ENCODE measurements around the gene PLA2G3. TPM values are rescaled to one million over a fixed set of nuclear protein-coding genes. Genes with fewer than 3 reads are reported as not detected.

Gene PLA2G3
- total and polyA plus RNA-seq, 2 donors (not counting 3 experiments of a cell fraction or from before 2014, with no cell fraction given), result 0.75 to 0.84 TPM

- H3K79me2 ChIP-seq (ENCODE audit: control insufficient read depth, insufficient read depth, low read length), result no peaks in the 10 kb centered on the region
- no peaks in the 10 kb centered on the region for H3K4me1 ChIP-seq (ENCODE audit: control insufficient read depth, extremely low read depth, insufficient read depth, low read length)
- H4K20me1 ChIP-seq (replicated peaks; ENCODE audit: control insufficient read depth, extremely low read depth, insufficient read depth, low read length), result no peaks in the 10 kb centered on the region
- no peaks in the 10 kb centered on the region for H3K36me3 ChIP-seq (ENCODE audit: control insufficient read depth in 2 of 2, extremely low read depth in 1 of 2, insufficient read depth in 2 of 2, low read length in 2 of 2)
- H3K27ac ChIP-seq (ENCODE audit: insufficient read depth, low read depth, low read length), result no peak overlapping the region
- no peak overlapping the region for H3K4me2 ChIP-seq (ENCODE audit: insufficient read depth, low read length)
- no peaks in the 10 kb centered on the region for H3K27me3 ChIP-seq (ENCODE audit: control insufficient read depth in 2 of 2, insufficient read depth in 2 of 2, low read length in 2 of 2)
- no peak overlapping the region for H2AFZ ChIP-seq (ENCODE audit: low read depth, low read length)
- H3K9ac ChIP-seq (replicated peaks; ENCODE audit: extremely low read depth, insufficient read depth, low read length), result no peak overlapping the region
- DNase-seq (ENCODE audit: low read depth, low spot score) (no peak), FAIRE-seq (no peak)
- intact Hi-C loops (cut with micrococcal nuclease) (no loop called here), dilution Hi-C loops (cut with MboI; ENCODE audit: extremely low pct_ligation_motif_present, low sequenced_read_pairs) (no loop called here)
- BruUV-seq (replicated peaks), result no TSS peak
- ChIA-PET CTCF (interaction anchor here (0.8 to 5.6 kb wide), 9 partner anchors 8 to 132 kb away, joined by 3 to 30 read pairs (median 4); partner anchors contain the start of genes RNF185 and SELENOM), POLR2A (interaction anchor here (0.6 to 1.5 kb wide), 2 partner anchors 8 to 30 kb away, joined by 5 read pairs; no protein-coding TSS in a partner anchor)
- H3K9me1 ChIP-seq (replicated peaks; ENCODE audit: control insufficient read depth, extremely low read depth, insufficient read depth, low read length), result no peaks in the 10 kb centered on the region
- no peaks in the 10 kb centered on the region for H3K9me3 ChIP-seq (replicated peaks; ENCODE audit: control insufficient read depth, insufficient read depth, low read length)
- no peak overlapping the region for H3K4me3 ChIP-seq (replicated peaks in 1 of 3; ENCODE audit: insufficient read depth in 1 of 3, low read depth in 1 of 3, low read length in 3 of 3)
- TF ChIP-seq POLR2A (IDR thresholded peaks at IDR 0.05; ENCODE audit: low read depth, low read length) (no peak), GATA2 (IDR thresholded peaks at IDR 0.05; ENCODE audit: insufficient read depth, insufficient read length, low read depth, low read length) (no peak), POLR2AphosphoS5 (IDR thresholded peaks at IDR 0.05; ENCODE audit: insufficient read depth, low read depth, low read length) (no peak), MYC (IDR thresholded peaks at IDR 0.05; ENCODE audit: low read depth, low read length) (no peak), FOS (IDR thresholded peaks at IDR 0.05; ENCODE audit: borderline replicate concordance, insufficient read depth, low read length) (no peak), EZH2 (IDR thresholded peaks at IDR 0.05; ENCODE audit: borderline replicate concordance, low read depth, low read length, severe bottlenecking) (no peak)
Measured at GRCh38 chr22:31140746-31141145, 438 bp upstream of the PLA2G3 start.

- FAIRE-seq (no peak), DNase-seq (ENCODE audit: low read depth, low spot score) (no peak)
- Histone ChIP-seq H3K9ac (replicated peaks; ENCODE audit: extremely low read depth, insufficient read depth, low read length) (no peak overlapping the region), H3K27me3 (ENCODE audit: control insufficient read depth in 2 of 2, insufficient read depth in 2 of 2, low read length in 2 of 2) (no peaks in the 10 kb centered on the region), H3K36me3 (ENCODE audit: control insufficient read depth in 2 of 2, extremely low read depth in 1 of 2, insufficient read depth in 2 of 2, low read length in 2 of 2) (no peaks in the 10 kb centered on the region), H3K4me3 (replicated peaks in 1 of 3; ENCODE audit: insufficient read depth in 1 of 3, low read depth in 1 of 3, low read length in 3 of 3) (no peak overlapping the region), H3K9me3 (replicated peaks; ENCODE audit: control insufficient read depth, insufficient read depth, low read length) (no peaks in the 10 kb centered on the region), H3K4me2 (ENCODE audit: insufficient read depth, low read length) (no peak overlapping the region), H3K4me1 (ENCODE audit: control insufficient read depth, extremely low read depth, insufficient read depth, low read length) (no peaks in the 10 kb centered on the region), H3K79me2 (ENCODE audit: control insufficient read depth, insufficient read depth, low read length) (no peaks in the 10 kb centered on the region), H3K27ac (ENCODE audit: insufficient read depth, low read depth, low read length) (no peak overlapping the region), H2AFZ (ENCODE audit: low read depth, low read length) (no peak overlapping the region), H4K20me1 (replicated peaks; ENCODE audit: control insufficient read depth, extremely low read depth, insufficient read depth, low read length) (no peaks in the 10 kb centered on the region), H3K9me1 (replicated peaks; ENCODE audit: control insufficient read depth, extremely low read depth, insufficient read depth, low read length) (no peaks in the 10 kb centered on the region)
- dilution Hi-C loops (cut with MboI; ENCODE audit: extremely low pct_ligation_motif_present, low sequenced_read_pairs), result no loop called here
- intact Hi-C loops (cut with micrococcal nuclease), result no loop called here
- no peak for TF ChIP-seq FOS (IDR thresholded peaks at IDR 0.05; ENCODE audit: borderline replicate concordance, insufficient read depth, low read length)
- TF ChIP-seq JUN (IDR thresholded peaks at IDR 0.05; ENCODE audit: borderline replicate concordance, insufficient read depth, insufficient read length, low read depth), result no peak
- no peak for TF ChIP-seq POLR2AphosphoS5 (IDR thresholded peaks at IDR 0.05; ENCODE audit: insufficient read depth, low read depth, low read length)
- no peak for TF ChIP-seq GATA2 (IDR thresholded peaks at IDR 0.05; ENCODE audit: insufficient read depth, insufficient read length, low read depth, low read length)
- no peak for TF ChIP-seq CTCF (IDR thresholded peaks at IDR 0.05; ENCODE audit: extremely low read depth in 1 of 2, insufficient read depth in 1 of 2, low read depth in 1 of 2, low read length in 2 of 2)
- TF ChIP-seq EZH2 (IDR thresholded peaks at IDR 0.05; ENCODE audit: borderline replicate concordance, low read depth, low read length, severe bottlenecking), result no peak
- TF ChIP-seq MAX (IDR thresholded peaks at IDR 0.05; ENCODE audit: insufficient read depth, insufficient read length), result no peak
- TF ChIP-seq MYC (IDR thresholded peaks at IDR 0.05; ENCODE audit: low read depth, low read length), result no peak
- no peak for TF ChIP-seq POLR2A (IDR thresholded peaks at IDR 0.05; ENCODE audit: low read depth, low read length)
- CTCF ChIA-PET, result interaction anchor here (0.6 to 1.4 kb wide), 2 partner anchors 10 to 32 kb away, joined by 3 to 4 read pairs; partner anchors contain the start of gene SELENOM
- POLR2A ChIA-PET, result no interaction called here
- BruUV-seq (replicated peaks), result no TSS peak
Measured at GRCh38 chr22:31139066-31139465, 1.2 kb downstream of the PLA2G3 start.
